WTC11 (cell line): ENCODE data around the gene PCDHGA4. TPM values are rescaled to one million over a fixed set of nuclear protein-coding genes. Genes with fewer than 3 reads are reported as not detected.
"Not testable (repeated sequence)": the region's sequence is repeated elsewhere in the genome, so short reads cannot be mapped to it uniquely, and the experiment has no call there.

Source experiments
- ATAC-seq: fragments of 200-7000 bp; cut with Tn5 transposase; 2 replicates; pipeline ENCODE4 v1.10.0; 2021; ENCODE audit warnings: mild to moderate bottlenecking, moderate library complexity
- CTCF ChIA-PET: fragments of 300-600 bp; sonication (Branson Sonifier 250); formaldehyde crosslinking; loops from one replicate; lab custom pipeline; 2021; ENCODE audit warnings: antibody characterized with exemption; lab: Charles Lee
- POLR2A ChIA-PET: fragments of 350-600 bp; sonication (Branson Sonifier 250); formaldehyde crosslinking; loops from one replicate; lab custom pipeline; 2021; ENCODE audit warnings: antibody characterized with exemption; lab: Charles Lee
- DNase-seq: peaks from one replicate; pipeline ENCODE4 v3.0.0; 2021; ENCODE audit warnings: low spot score
- H3K27ac Mint-ChIP-seq: 2 replicates; pipeline ENCODE4 v1.8.0; 2021; ENCODE audit warnings: mixed read lengths
- H3K27me3 Mint-ChIP-seq: 2 replicates; pipeline ENCODE4 v1.8.0; 2021; ENCODE audit warnings: low read depth, mild to moderate bottlenecking, moderate library complexity, mixed read lengths
- H3K36me3 Mint-ChIP-seq: 2 replicates; pipeline ENCODE4 v1.8.0; 2021; ENCODE audit warnings: mixed read lengths
- H3K4me1 Mint-ChIP-seq: 2 replicates; pipeline ENCODE4 v1.8.0; 2022; ENCODE audit warnings: mixed read lengths
- H3K4me3 Mint-ChIP-seq: 2 replicates; pipeline ENCODE4 v1.8.0; 2021; ENCODE audit warnings: mild to moderate bottlenecking, moderate library complexity, mixed read lengths
- H3K9me3 Mint-ChIP-seq: 2 replicates; pipeline ENCODE4 v1.8.0; 2021; ENCODE audit warnings: mixed read lengths
- AR ChIP-seq: fragments of 250-450 bp; sonication (Bioruptor Pico); IDR thresholded peaks from 2 replicates; pipeline ENCODE4 v1.9.0; 2021; ENCODE audit warnings: mild to moderate bottlenecking
- ATF6 ChIP-seq: sonication (generic); formaldehyde crosslinking; IDR thresholded peaks from 2 replicates; pipeline ENCODE4 v1.8.1; 2023; ENCODE audit warnings: mild to moderate bottlenecking, missing genetic modification reagents
- CTCF ChIP-seq: fragments of 200-600 bp; IDR thresholded peaks from 2 replicates; pipeline ENCODE4 v1.8.0; 2022; ENCODE audit warnings: antibody characterized with exemption
- E2F1 ChIP-seq: sonication (generic); formaldehyde crosslinking; IDR thresholded peaks from 2 replicates; pipeline ENCODE4 v1.8.0; 2022; ENCODE audit warnings: mild to moderate bottlenecking, missing genetic modification reagents
- FOXJ3 ChIP-seq: sonication (generic); formaldehyde crosslinking; IDR thresholded peaks from 2 replicates; pipeline ENCODE4 v1.9.0; 2021; ENCODE audit warnings: missing genetic modification reagents, mild to moderate bottlenecking, borderline replicate concordance
- NR2C2 ChIP-seq: sonication (generic); formaldehyde crosslinking; IDR thresholded peaks from 2 replicates; pipeline ENCODE4 v1.8.0; 2022; ENCODE audit warnings: mild to moderate bottlenecking, missing genetic modification reagents
- PREB ChIP-seq: sonication (generic); formaldehyde crosslinking; IDR thresholded peaks from 2 replicates; pipeline ENCODE4 v1.8.1; 2022; ENCODE audit warnings: mild to moderate bottlenecking, missing genetic modification reagents, moderate library complexity, borderline replicate concordance
- RELA ChIP-seq: sonication (generic); formaldehyde crosslinking; IDR thresholded peaks from 2 replicates; pipeline ENCODE4 v1.8.1; 2022; ENCODE audit warnings: missing genetic modification reagents, mild to moderate bottlenecking, borderline replicate concordance
- TCF7 ChIP-seq: sonication (generic); formaldehyde crosslinking; IDR thresholded peaks from 2 replicates; pipeline ENCODE4 v1.8.0; 2022; ENCODE audit warnings: mild to moderate bottlenecking, low read depth, missing genetic modification reagents, moderate library complexity
- TEAD1 ChIP-seq: sonication (generic); formaldehyde crosslinking; IDR thresholded peaks from 2 replicates; pipeline ENCODE4 v1.8.0; 2022; ENCODE audit warnings: mild to moderate bottlenecking, missing genetic modification reagents
- TEAD4 ChIP-seq: sonication (generic); formaldehyde crosslinking; IDR thresholded peaks from 2 replicates; pipeline ENCODE4 v1.8.0; 2022; ENCODE audit warnings: mild to moderate bottlenecking, missing genetic modification reagents
- USF1 ChIP-seq: sonication (generic); formaldehyde crosslinking; IDR thresholded peaks from 2 replicates; pipeline ENCODE4 v1.8.0; 2022; ENCODE audit warnings: mild to moderate bottlenecking, missing genetic modification reagents
- ZNF317 ChIP-seq: sonication (generic); formaldehyde crosslinking; IDR thresholded peaks from 2 replicates; pipeline ENCODE4 v1.8.1; 2023; ENCODE audit warnings: low read depth, mild to moderate bottlenecking, moderate library complexity, missing genetic modification reagents, borderline replicate concordance
- ZNF423 ChIP-seq: fragments of 250-450 bp; sonication (Bioruptor Pico); IDR thresholded peaks from 2 replicates; pipeline ENCODE4 v2.1.2; 2022; ENCODE audit warnings: mild to moderate bottlenecking, moderate library complexity
- ZNF671 ChIP-seq: fragments of 250-450 bp; sonication (Bioruptor Pico); IDR thresholded peaks from 2 replicates; pipeline ENCODE4 v1.8.0; 2021; ENCODE audit warnings: mild to moderate bottlenecking
- total RNA-seq: library from RNA; stranded (reverse); gene quantifications from 3 replicates; pipeline ENCODE4 v1.2.3, GENCODE V29; 2021

PCDHGA4 gene
- total RNA-seq, 1 experiment from 2014 or later, result 3.5 TPM

- ATAC-seq (peak; percentile 78), DNase-seq (peak; percentile 60)
- CTCF ChIA-PET, result interaction anchor here (0.8 to 2.5 kb wide), 38 partner anchors 9 to 299 kb away, joined by 3 to 33 read pairs (median 6); partner anchors contain the start of genes PCDHB10, PCDHB14, PCDHB15 and PCDHB16
- H3K4me1 Mint-ChIP-seq, result peaks cover 1% of the 10 kb centered on the region; the same call in 1 of the 2 replicates
- H3K27me3 Mint-ChIP-seq, result no peaks in the 10 kb centered on the region; the same call in 1 of the 2 replicates
- peaks cover 64% of the 10 kb centered on the region for H3K9me3 Mint-ChIP-seq
- peaks cover 22% of the 10 kb centered on the region for H3K36me3 Mint-ChIP-seq
- POLR2A ChIA-PET, result interaction anchor here (1.6 kb wide), 1 partner anchor 18 kb away, joined by 8 read pairs; the partner anchor contains the start of gene TAF7
- peak within 1 kb of the TSS; percentile 30; the same call in 1 of the 2 replicates for H3K4me3 Mint-ChIP-seq
- H3K27ac Mint-ChIP-seq, result no peak within 1 kb of the TSS
- TF ChIP-seq CTCF (peak; percentile 30; the same call in 1 of the 2 replicates), ZNF423 (CRISPR knock-in tag) (no peak)
- TF ChIP-seq, all 79 proteins: peak for 1
Observed at GRCh38 chr5:141338538-141339306, 16.1 kb upstream of the PCDHGA4 start, which contains the start of gene PCDHGA2. Gene PCDHGA2 (plus strand): TSS chr5:141338760.

GRCh38 chr5:141340781-141341354, 14.0 kb upstream of the PCDHGA4 start:
- ATAC-seq, H3K27ac Mint-ChIP-seq, H3K4me1 Mint-ChIP-seq, DNase-seq, POLR2A ChIA-PET, H3K4me3 Mint-ChIP-seq, H3K27me3 Mint-ChIP-seq: not testable (repeated sequence)
- Mint-ChIP-seq H3K36me3 (peaks cover 42% of the 10 kb centered on the region), H3K9me3 (peaks cover 67% of the 10 kb centered on the region)
- CTCF ChIA-PET, result interaction anchor here (1.3 to 1.6 kb wide), 2 partner anchors 96 to 217 kb away, joined by 3 read pairs; partner anchors contain the start of gene PCDHB15

GRCh38 chr5:141342773-141343172, 12.0 kb upstream of the PCDHGA4 start:
- Mint-ChIP-seq H3K27me3 (no peaks in the 10 kb centered on the region), H3K4me3 (no peak overlapping the region), H3K4me1 (peaks cover 2% of the 10 kb centered on the region; the same call in 1 of the 2 replicates), H3K9me3 (peaks cover 68% of the 10 kb centered on the region), H3K36me3 (peaks cover 54% of the 10 kb centered on the region), H3K27ac (no peak overlapping the region)
- ATAC-seq (no peak), DNase-seq (no peak)
- ChIA-PET CTCF (interaction anchor here (1.0 to 4.0 kb wide), 13 partner anchors 9 to 224 kb away, joined by 3 to 22 read pairs (median 7); partner anchors contain the start of genes PCDHB14, PCDHB15, PCDHGA10 and PCDHGA11), POLR2A (no interaction called here)
- TF ChIP-seq TCF7 (CRISPR knock-in tag) (no peak), RELA (CRISPR knock-in tag) (no peak), NR2C2 (CRISPR knock-in tag) (no peak), ZNF317 (CRISPR knock-in tag) (no peak), ZNF671 (CRISPR knock-in tag) (no peak), TEAD4 (CRISPR knock-in tag) (no peak), TEAD1 (CRISPR knock-in tag) (no peak), USF1 (CRISPR knock-in tag) (no peak), E2F1 (CRISPR knock-in tag) (no peak), AR (CRISPR knock-in tag) (no peak), ATF6 (no peak), ZNF423 (CRISPR knock-in tag) (no peak), FOXJ3 (CRISPR knock-in tag) (no peak), PREB (CRISPR knock-in tag) (no peak)
